RWPE2 (cell line): ENCODE data around the gene STK35.

Experiments used
- ATAC-seq: fragments of 200-7000 bp; cut with Tn5 transposase; 3 replicates; pipeline ENCODE4 v1.9.1; 2021; ENCODE audit warnings: low read depth
- DNase-seq: peaks from one replicate; pipeline ENCODE4 v3.0.0-alpha.2; 2020; ENCODE audit warnings: low spot score
- H3K27ac ChIP-seq: fragments of 450-650 bp; 2 replicates; pipeline ENCODE4 v1.5.1; 2017; ENCODE audit warnings: mild to moderate bottlenecking; ENCODE audit not compliant: poor library complexity, severe bottlenecking
- H3K27me3 ChIP-seq: fragments of 250-450 bp; sonication (Bioruptor Pico); 2 replicates; pipeline ENCODE4 v1.5.1; 2021; ENCODE audit warnings: mild to moderate bottlenecking, moderate library complexity; ENCODE audit not compliant: insufficient read depth, poor library complexity, severe bottlenecking
- H3K36me3 ChIP-seq: fragments of 250-450 bp; sonication (Bioruptor Pico); 2 replicates; pipeline ENCODE4 v1.5.1; 2020; ENCODE audit warnings: low read depth, mild to moderate bottlenecking, moderate library complexity
- H3K4me1 ChIP-seq: fragments of 250-450 bp; sonication (Bioruptor Pico); 2 replicates; pipeline ENCODE4 v1.5.1; 2021; ENCODE audit warnings: mild to moderate bottlenecking, moderate library complexity; ENCODE audit not compliant: insufficient read depth, poor library complexity, severe bottlenecking
- H3K4me3 ChIP-seq: fragments of 250-450 bp; sonication (Bioruptor Pico); 2 replicates; pipeline ENCODE4 v1.5.1; 2021; ENCODE audit warnings: mild to moderate bottlenecking, moderate library complexity; ENCODE audit not compliant: severe bottlenecking
- H3K9me3 ChIP-seq: fragments of 250-450 bp; sonication (Bioruptor Pico); 2 replicates; pipeline ENCODE4 v1.5.1; 2021; ENCODE audit warnings: mild to moderate bottlenecking, moderate library complexity; ENCODE audit not compliant: severe bottlenecking
- CTCF ChIP-seq: fragments of 450-650 bp; IDR thresholded peaks from one replicate; pipeline ENCODE4 v1.5.1; 2017; ENCODE audit warnings: mild to moderate bottlenecking, moderate library complexity; ENCODE audit not compliant: poor library complexity, severe bottlenecking

The STK35 gene

GRCh38 chr20:2146080-2146867 is 44.6 kb downstream of the STK35 start:
- no peaks in the 10 kb centered on the region for H3K9me3 ChIP-seq
- peaks cover 4% of the 10 kb centered on the region for H3K4me1 ChIP-seq
- H3K36me3 ChIP-seq: peaks cover 4% of the 10 kb centered on the region; the same call in 1 of the 2 replicates
- H3K4me3 ChIP-seq: no peak overlapping the region
- no peak overlapping the region for H3K27ac ChIP-seq
- TF ChIP-seq CTCF: no peak
- no peak for DNase-seq
- H3K27me3 ChIP-seq: no peaks in the 10 kb centered on the region
- ATAC-seq: no peak

GRCh38 chr20:2149507-2149906 is 47.9 kb downstream of the STK35 start:
- Histone ChIP-seq H3K27me3 (no peaks in the 10 kb centered on the region), H3K4me3 (no peak overlapping the region), H3K36me3 (peaks cover 2% of the 10 kb centered on the region; the same call in 1 of the 2 replicates), H3K27ac (no peak overlapping the region), H3K4me1 (peaks cover 16% of the 10 kb centered on the region), H3K9me3 (no peaks in the 10 kb centered on the region)
- no peak for DNase-seq
- no peak for TF ChIP-seq CTCF
- ATAC-seq: peak; percentile 47

GRCh38 chr20:2150660-2151059 is 49.0 kb downstream of the STK35 start:
- Histone ChIP-seq H3K4me3 (no peak overlapping the region), H3K9me3 (no peaks in the 10 kb centered on the region)
- ATAC-seq: 0 out of 3 replicates have a peak, but pooled peaks have one; percentile 11

GRCh38 chr20:2151858-2152281 is 50.2 kb downstream of the STK35 start:
- no peaks in the 10 kb centered on the region for H3K36me3 ChIP-seq
- no peak overlapping the region for H3K4me3 ChIP-seq
- no peaks in the 10 kb centered on the region for H3K9me3 ChIP-seq
- peak overlapping the region; percentile 42 for H3K27ac ChIP-seq
- ATAC-seq (peak; percentile 98), DNase-seq (no peak)
- no peak for TF ChIP-seq CTCF
- H3K4me1 ChIP-seq: peaks cover 16% of the 10 kb centered on the region
- H3K27me3 ChIP-seq: no peaks in the 10 kb centered on the region

More at GRCh38 chr20:2150660-2151059, 49.0 kb downstream of the STK35 start:
- H3K27me3 ChIP-seq: no peaks in the 10 kb centered on the region
- H3K4me1 ChIP-seq: peaks cover 16% of the 10 kb centered on the region
- no peaks in the 10 kb centered on the region for H3K36me3 ChIP-seq
- no peak for DNase-seq
- H3K27ac ChIP-seq: peak overlapping the region; percentile 42
- no peak for TF ChIP-seq CTCF

- peaks cover 16% of the 10 kb centered on the region for H3K4me1 ChIP-seq
Measured at GRCh38 chr20:2152317-2152716, 50.7 kb downstream of the STK35 start.

More at GRCh38 chr20:2152317-2152716, 50.7 kb downstream of the STK35 start:
- ATAC-seq (no peak), DNase-seq (no peak)
- Histone ChIP-seq H3K4me3 (no peak overlapping the region), H3K27ac (peak overlapping the region; percentile 42), H3K9me3 (no peaks in the 10 kb centered on the region), H3K36me3 (no peaks in the 10 kb centered on the region), H3K27me3 (no peaks in the 10 kb centered on the region)
- no peak for TF ChIP-seq CTCF
